Endodermal cell (in vitro differentiated cells): ENCODE measurements around the gene DCST2. TPM values are rescaled to one million over a fixed set of nuclear protein-coding genes. Genes with fewer than 3 reads are reported as not detected.

Experiments used
- DNase-seq: peaks from one replicate; pipeline ENCODE4 v3.0.0-alpha.2; 2017
- H3K27ac ChIP-seq: 2 replicates; pipeline ENCODE4 v1.5.1; 2013; ENCODE audit warnings: mild to moderate bottlenecking, low read depth, low read length, moderate library complexity
- H3K27me3 ChIP-seq: 2 replicates; pipeline ENCODE4 v1.6.1; 2013; ENCODE audit warnings: mild to moderate bottlenecking, low read length, moderate library complexity; ENCODE audit not compliant: insufficient read depth, control insufficient read depth, poor library complexity, severe bottlenecking
- H3K36me3 ChIP-seq: 2 replicates; pipeline ENCODE4 v1.7.0; 2013; ENCODE audit warnings: mild to moderate bottlenecking, low read length, moderate library complexity; ENCODE audit not compliant: control insufficient read depth, insufficient read depth
- H3K4me1 ChIP-seq: one replicate; pipeline ENCODE4 v1.7.0; 2013; ENCODE audit warnings: low read length; ENCODE audit not compliant: control insufficient read depth, insufficient read depth
- H3K4me3 ChIP-seq: 2 replicates; pipeline ENCODE4 v1.5.1; 2013; ENCODE audit warnings: mild to moderate bottlenecking, low read length, moderate library complexity
- H3K9ac ChIP-seq: 2 replicates; pipeline ENCODE4 v1.6.1; 2013; ENCODE audit warnings: mild to moderate bottlenecking, low read length, moderate library complexity; ENCODE audit not compliant: poor library complexity, severe bottlenecking; ENCODE audit errors: extremely low read depth
- H3K9me3 ChIP-seq: 2 replicates; pipeline ENCODE4 v1.6.1; 2013; ENCODE audit warnings: mild to moderate bottlenecking, low read length, moderate library complexity; ENCODE audit not compliant: control insufficient read depth
- H3K27ac Mint-ChIP-seq: 2 replicates; pipeline ENCODE4 v1.8.0; 2020; ENCODE audit warnings: mixed read lengths
- H3K27me3 Mint-ChIP-seq: 2 replicates; pipeline ENCODE4 v1.8.0; 2021; ENCODE audit warnings: mild to moderate bottlenecking, mixed read lengths; ENCODE audit not compliant: insufficient read depth
- H3K36me3 Mint-ChIP-seq: 2 replicates; pipeline ENCODE4 v1.8.0; 2020; ENCODE audit warnings: low read depth, mixed read lengths
- H3K4me1 Mint-ChIP-seq: 2 replicates; pipeline ENCODE4 v1.8.0; 2020; ENCODE audit warnings: mixed read lengths
- H3K4me3 Mint-ChIP-seq: 2 replicates; pipeline ENCODE4 v1.8.0; 2020; ENCODE audit warnings: mild to moderate bottlenecking, moderate library complexity, mixed read lengths
- H3K9me3 Mint-ChIP-seq: 2 replicates; pipeline ENCODE4 v1.8.0; 2020; ENCODE audit warnings: mild to moderate bottlenecking, mixed read lengths
- CTCF ChIP-seq: fragments of 200-600 bp; sonication (generic); conservative IDR thresholded peaks from 2 replicates; pipeline ENCODE4 v1.5.0; 2021; ENCODE audit warnings: antibody characterized with exemption, mild to moderate bottlenecking
- WGBS, 2 experiments: methylation state at CpG; one replicate each; pipeline versions ENCODE4 v1.1.5 to v1.1.7; 2013; ENCODE audit warnings: missing lambda C conversion rate in 2 of 2, mixed read lengths in 1 of 2; ENCODE audit not compliant: insufficient coverage in 1 of 2, insufficient read length in 1 of 2; 5-methylcytosine and 5-hydroxymethylcytosine counted together
- total RNA-seq, 2 donors: library from RNA; stranded (reverse); fragmentation: NEBNext Ultra II Directional in 1 of 2; extraction: Animal tissue kit (Norgen Biotek cat#: 25700) in 1 of 2; gene quantifications; 2 replicates in 1 of 2; 3 replicates in 1 of 2; pipeline ENCODE4 v1.2.1, GENCODE V29; 2021

The DCST2 gene
- total RNA-seq, 2 donors from 2014 or later = 0.44 to 2.0 TPM

GRCh38 chr1:155073377-155074242, 40.0 kb upstream of the DCST2 start:
- Histone ChIP-seq H3K9me3 (no peaks in the 10 kb centered on the region), H3K4me1 (peaks cover 11% of the 10 kb centered on the region), H3K4me3 (no peak overlapping the region), H3K9ac (no peak overlapping the region), H3K27ac (no peak overlapping the region), H3K36me3 (peaks cover 4% of the 10 kb centered on the region), H3K27me3 (peaks cover 29% of the 10 kb centered on the region)
- DNase-seq = no peak
- Mint-ChIP-seq H3K9me3 (no peaks in the 10 kb centered on the region), H3K4me3 (no peak overlapping the region), H3K27me3 (peaks cover 61% of the 10 kb centered on the region), H3K4me1 (peaks cover 35% of the 10 kb centered on the region), H3K27ac (no peak overlapping the region), H3K36me3 (peaks cover 3% of the 10 kb centered on the region)
- 81% methylated on average over 3 of the region's 3 CpGs; no CpG with 5 or more reads in 1 of the 2 experiments for WGBS, 2 experiments
- TF ChIP-seq CTCF = no peak

GRCh38 chr1:155072531-155073289, 39.1 kb upstream of the DCST2 start:
- Histone ChIP-seq H3K27me3 (peaks cover 29% of the 10 kb centered on the region), H3K36me3 (peaks cover 4% of the 10 kb centered on the region), H3K9ac (no peak overlapping the region), H3K4me1 (peaks cover 11% of the 10 kb centered on the region), H3K4me3 (no peak overlapping the region), H3K27ac (no peak overlapping the region), H3K9me3 (no peaks in the 10 kb centered on the region)
- Mint-ChIP-seq H3K36me3 (peaks cover 10% of the 10 kb centered on the region), H3K9me3 (no peaks in the 10 kb centered on the region), H3K27ac (no peak overlapping the region), H3K27me3 (peaks cover 52% of the 10 kb centered on the region), H3K4me3 (no peak overlapping the region), H3K4me1 (peaks cover 28% of the 10 kb centered on the region)
- no peak for TF ChIP-seq CTCF
- no peak for DNase-seq
- 47 to 54% methylated on average over 6 to 7 of the region's 7 CpGs for whole genome bisulfite sequencing, 2 experiments

- Histone ChIP-seq H3K9ac (no peak overlapping the region), H3K27ac (peak overlapping the region; percentile 76)
- DNase-seq = peak; percentile 92
These were observed 38.1 kb upstream of the DCST2 start for GRCh38 chr1:155071701-155072100.

More at GRCh38 chr1:155071701-155072100, 38.1 kb upstream of the DCST2 start:
- peaks cover 10% of the 10 kb centered on the region for H3K36me3 ChIP-seq
- peaks cover 18% of the 10 kb centered on the region for H3K36me3 Mint-ChIP-seq
- H3K9me3 Mint-ChIP-seq = no peaks in the 10 kb centered on the region
- H3K27me3 ChIP-seq = peaks cover 29% of the 10 kb centered on the region
- WGBS, 2 experiments = 36 to 40% methylated on average over 10 to 14 of the region's 14 CpGs
- no peak for TF ChIP-seq CTCF
- H3K4me1 Mint-ChIP-seq = peaks cover 18% of the 10 kb centered on the region
- H3K27me3 Mint-ChIP-seq = peaks cover 45% of the 10 kb centered on the region
- H3K4me3 ChIP-seq = no peak overlapping the region
- peak overlapping the region; percentile 40 for H3K4me3 Mint-ChIP-seq
- H3K4me1 ChIP-seq = peaks cover 11% of the 10 kb centered on the region
- H3K27ac Mint-ChIP-seq = no peak overlapping the region
- no peaks in the 10 kb centered on the region for H3K9me3 ChIP-seq
